HCT116 (cell line): ENCODE measurements around the gene AVPI1. TPM values are rescaled to one million over a fixed set of nuclear protein-coding genes. Genes with fewer than 3 reads are reported as not detected.

Source experiments
- ATAC-seq: fragments of 200-7000 bp; cut with Tn5 transposase; 2 replicates; pipeline ENCODE4 v1.9.1; 2020; ENCODE audit warnings: mild to moderate bottlenecking, moderate library complexity
- BruUV-seq: library from RNA; stranded (reverse); fragments of 400-500 nt; replicated peaks from 2 replicates; lab custom pipeline; 2021; lab: Mats Ljungman, UMichigan
- CTCF ChIA-PET: fragments of 300-600 bp; sonication (Branson Sonifier 250); formaldehyde crosslinking; loops from one replicate; lab custom pipeline; 2021; ENCODE audit warnings: antibody characterized with exemption; lab: Charles Lee
- POLR2A ChIA-PET: fragments of 300-600, 350-600 bp; sonication (Branson Sonifier 250); formaldehyde crosslinking; loops from one replicate; lab custom pipeline; 2021; ENCODE audit warnings: antibody characterized with exemption; lab: Charles Lee
- RAD21 ChIA-PET, 2 experiments: fragments of 300-600 bp; sonication (Branson Sonifier 250); formaldehyde crosslinking; loops; one replicate each; lab custom pipeline; 2023; ENCODE audit warnings: low total read pairs in 2 of 2; ENCODE audit not compliant: uncharacterized antibody in 2 of 2, unreplicated experiment in 2 of 2, low non-redundant PET in 1 of 2; lab: Charles Lee
- DNase-seq: peaks from one replicate; pipeline ENCODE4 v3.0.0-alpha.2; 2010; ENCODE audit warnings: low read depth, low spot score
- H2AFZ ChIP-seq: fragments of 200-600 bp; shearing (Covaris generic), sonication (generic); 2 replicates; pipeline ENCODE4 v1.6.1; 2017; ENCODE audit warnings: low read depth, mixed run types, mixed read lengths, antibody characterized with exemption, low read length; ENCODE audit not compliant: poor library complexity, severe bottlenecking
- H3K27ac ChIP-seq: 2 replicates; pipeline ENCODE4 v1.5.1; 2012; ENCODE audit warnings: low read depth, low read length
- H3K27me3 ChIP-seq: fragments of 200-600 bp; sonication (generic); 2 replicates; pipeline ENCODE4 v1.6.1; 2016; ENCODE audit warnings: mixed run types, low read length, mixed read lengths; ENCODE audit not compliant: insufficient read depth
- H3K36me3 ChIP-seq, 2 experiments: fragments of 200-500 bp in 1 of 2; fragments of 200-600 bp in 1 of 2; sonication (Bioruptor generic) in 1 of 2; sonication (generic) in 1 of 2; 2 replicates each; pipeline versions ENCODE4 v1.5.1 to v1.6.1; 2014 to 2016; ENCODE audit warnings: low read length in 2 of 2, inconsistent platforms in 1 of 2, mixed read lengths in 1 of 2, mixed run types in 1 of 2; ENCODE audit not compliant: insufficient read depth in 2 of 2, control insufficient read depth in 1 of 2
- H3K4me1 ChIP-seq, 2 experiments: fragments of 200-600 bp in 1 of 2; sonication (generic) in 1 of 2; 2 replicates each; pipeline versions ENCODE4 v1.5.1 to v1.6.1; 2012 to 2017; ENCODE audit warnings: low read length in 2 of 2, inconsistent platforms in 1 of 2, mild to moderate bottlenecking in 1 of 2, mixed read lengths in 1 of 2, mixed run types in 1 of 2, moderate library complexity in 1 of 2; ENCODE audit not compliant: insufficient read depth in 2 of 2, control insufficient read depth in 1 of 2
- H3K4me2 ChIP-seq: fragments of 200-600 bp; sonication (generic); 2 replicates; pipeline ENCODE4 v1.6.1; 2017; ENCODE audit warnings: mixed run types, low read length, mixed read lengths
- H3K4me3 ChIP-seq, 2 experiments: fragments of 200-600 bp in 1 of 2; sonication (generic) in 1 of 2; replicated peaks in 1 of 2; 2 replicates each; pipeline ENCODE4 v1.5.1; 2011 to 2016; ENCODE audit warnings: low read length in 2 of 2, control low read depth in 1 of 2, low read depth in 1 of 2, mild to moderate bottlenecking in 1 of 2, mixed read lengths in 1 of 2, mixed run types in 1 of 2
- H3K79me2 ChIP-seq: fragments of 200-600 bp; sonication (generic); 2 replicates; pipeline ENCODE4 v1.6.1; 2017; ENCODE audit warnings: mild to moderate bottlenecking, mixed run types, low read length, moderate library complexity, mixed read lengths; ENCODE audit not compliant: insufficient read depth
- H3K9ac ChIP-seq: fragments of 200-600 bp; sonication (generic); 2 replicates; pipeline ENCODE4 v1.6.1; 2016; ENCODE audit warnings: low read length, mixed read lengths
- H3K9me2 ChIP-seq: fragments of 200-600 bp; sonication (generic), shearing (Covaris generic); 2 replicates; pipeline ENCODE4 v1.6.1; 2017; ENCODE audit warnings: mixed run types, mild to moderate bottlenecking, moderate library complexity; ENCODE audit not compliant: insufficient read depth
- H3K9me3 ChIP-seq, 2 experiments: fragments of 200-500 bp in 1 of 2; fragments of 200-600 bp in 1 of 2; sonication (Bioruptor generic) in 1 of 2; sonication (generic) in 1 of 2; 2 replicates each; pipeline ENCODE4 v1.6.1; 2014 to 2017; ENCODE audit warnings: low read length in 2 of 2, mixed read lengths in 2 of 2, inconsistent platforms in 1 of 2, low read depth in 1 of 2, mild to moderate bottlenecking in 1 of 2, mixed run types in 1 of 2, moderate library complexity in 1 of 2; ENCODE audit not compliant: control insufficient read depth in 1 of 2, insufficient read depth in 1 of 2
- H4K20me1 ChIP-seq: fragments of 200-600 bp; sonication (generic), shearing (Covaris generic); 2 replicates; pipeline ENCODE4 v1.6.1; 2017; ENCODE audit warnings: mixed run types, mild to moderate bottlenecking, moderate library complexity; ENCODE audit not compliant: insufficient read depth
- ATF3 ChIP-seq: IDR thresholded peaks from 2 replicates; pipeline ENCODE4 v1.6.1; 2012
- EGR1 ChIP-seq: IDR thresholded peaks from 2 replicates; pipeline ENCODE4 v1.6.1; 2012; ENCODE audit warnings: low read depth
- ELF1 ChIP-seq: IDR thresholded peaks from 2 replicates; pipeline ENCODE4 v1.6.1; 2012; ENCODE audit warnings: low read depth, borderline replicate concordance
- EZH2 ChIP-seq: fragments of 200-600 bp; sonication (generic); IDR thresholded peaks from 2 replicates; pipeline ENCODE4 v1.6.1; 2017; ENCODE audit warnings: antibody characterized with exemption, mixed run types
- FOSL1 ChIP-seq: IDR thresholded peaks from 2 replicates; pipeline ENCODE4 v1.6.1; 2012; ENCODE audit warnings: low read depth
- MAX ChIP-seq: IDR thresholded peaks from 2 replicates; pipeline ENCODE4 v1.6.1; 2012
- POLR2A ChIP-seq: IDR thresholded peaks from 2 replicates; pipeline ENCODE4 v1.7.0; 2011; ENCODE audit warnings: borderline replicate concordance; ENCODE audit not compliant: insufficient read depth, insufficient read length; ENCODE audit errors: extremely low read depth
- REST ChIP-seq: IDR thresholded peaks from 2 replicates; pipeline ENCODE4 v1.6.1; 2012; ENCODE audit warnings: low read depth
- SIN3A ChIP-seq: IDR thresholded peaks from 2 replicates; pipeline ENCODE4 v1.6.1; 2012; ENCODE audit warnings: low read depth
- SP1 ChIP-seq: IDR thresholded peaks from 2 replicates; pipeline ENCODE4 v1.6.1; 2012; ENCODE audit warnings: low read depth
- SRF ChIP-seq: IDR thresholded peaks from 2 replicates; pipeline ENCODE4 v1.6.1; 2012; ENCODE audit warnings: low read depth
- TCF7L2 ChIP-seq: IDR thresholded peaks from 2 replicates; pipeline ENCODE4 v1.7.0; 2011; ENCODE audit warnings: borderline replicate concordance, inconsistent platforms; ENCODE audit not compliant: insufficient read depth, insufficient read length; ENCODE audit errors: extremely low read depth
- YY1 ChIP-seq: IDR thresholded peaks from 2 replicates; pipeline ENCODE4 v1.6.1; 2011; ENCODE audit warnings: low read length, low read depth, moderate library complexity, mild to moderate bottlenecking; ENCODE audit not compliant: insufficient replicate concordance; ENCODE audit errors: extremely low read depth
- ZFX ChIP-seq: fragments of 450-650 bp; IDR thresholded peaks from 2 replicates; pipeline ENCODE4 v1.6.1; 2017
- ZNF274 ChIP-seq: fragments of 200-500 bp; sonication (Bioruptor generic); IDR thresholded peaks from 2 replicates; pipeline ENCODE4 v1.6.1; 2014; ENCODE audit warnings: mild to moderate bottlenecking, low read depth, low read length, inconsistent platforms
- intact Hi-C: fragments of 100-400 bp; cut with micrococcal nuclease; formaldehyde crosslinking; loops from 2 replicates; pipeline ENCODE4 v1.10.0; 2022
- total RNA-seq: library from RNA; stranded (reverse); gene quantifications from one replicate; pipeline ENCODE4 v1.2.1, GENCODE V29; 2021; ENCODE audit not compliant: unreplicated experiment

The AVPI1 gene
- total RNA-seq, 1 experiment from 2014 or later = 26.7 TPM

- RAD21 ChIA-PET = no interaction called here
- peaks cover 0 to 15% of the 10 kb centered on the region in 2 experiments; a peak in 3 of 4 replicates for H3K4me1 ChIP-seq
- H3K27ac ChIP-seq = no peak overlapping the region
- no peak overlapping the region for H2AFZ ChIP-seq
- H3K27me3 ChIP-seq = no peaks in the 10 kb centered on the region
- intact Hi-C loops = no loop called here
- H3K9ac ChIP-seq = no peak overlapping the region
- CTCF ChIA-PET = no interaction called here
- no peak for TF ChIP-seq POLR2A
- H3K4me2 ChIP-seq = peak overlapping the region; percentile 17; the same call in 1 of the 2 replicates
- no TSS peak for BruUV-seq
- ATAC-seq (peak; percentile 74), DNase-seq (no peak)
- H3K79me2 ChIP-seq = no peaks in the 10 kb centered on the region
- no peaks in the 10 kb centered on the region for H3K9me3 ChIP-seq
- no peak overlapping the region for H3K4me3 ChIP-seq
- no peaks in the 10 kb centered on the region for H4K20me1 ChIP-seq
- peaks cover 18 to 48% of the 10 kb centered on the region in 2 experiments; a peak in 2 of 4 replicates for H3K36me3 ChIP-seq
- POLR2A ChIA-PET = no interaction called here
- H3K9me2 ChIP-seq = no peaks in the 10 kb centered on the region
These were observed 13.1 kb downstream of the AVPI1 start for GRCh38 chr10:97673736-97674525.

GRCh38 chr10:97669571-97669970 lies 17.5 kb downstream of the AVPI1 start:
- Histone ChIP-seq H3K79me2 (no peaks in the 10 kb centered on the region), H4K20me1 (no peaks in the 10 kb centered on the region), H3K27ac (no peak overlapping the region), H3K27me3 (no peaks in the 10 kb centered on the region), H3K9me2 (no peaks in the 10 kb centered on the region), H3K4me3 (no peak overlapping the region), H3K9me3 (no peaks in the 10 kb centered on the region), H3K4me1 (peaks cover 0 to 12% of the 10 kb centered on the region in 2 experiments; a peak in 3 of 4 replicates), H2AFZ (no peak overlapping the region), H3K36me3 (peaks cover 20 to 34% of the 10 kb centered on the region in 2 experiments; a peak in 2 of 4 replicates), H3K4me2 (no peak overlapping the region), H3K9ac (no peak overlapping the region)
- intact Hi-C loops = no loop called here
- TF ChIP-seq SRF (no peak), POLR2A (no peak), YY1 (no peak), EZH2 (no peak), REST (no peak), ZNF274 (no peak), SIN3A (no peak), FOSL1 (no peak), TCF7L2 (no peak), SP1 (no peak), ATF3 (no peak), EGR1 (no peak), ZFX (no peak), ELF1 (no peak), MAX (no peak)
- DNase-seq (no peak), ATAC-seq (no peak)
- ChIA-PET POLR2A (interaction anchor here (0.8 kb wide), 1 partner anchor 17 kb away, joined by 3 read pairs; the partner anchor contains the start of gene AVPI1), RAD21 (no interaction called here), CTCF (no interaction called here)
- no TSS peak for BruUV-seq
